ENCODE measurements around the gene SHH. TPM values are rescaled to one million over a fixed set of nuclear protein-coding genes. Genes with fewer than 3 reads are reported as not detected.

The SHH gene
- polyA plus RNA-seq, 3 donors, result not detected

GRCh38 chr7:155765458-155765857 lies 46.8 kb downstream of the SHH start:
- Histone ChIP-seq H3K79me2 (ENCODE audit: insufficient read depth, low read length) (peaks cover 64% of the 10 kb centered on the region), H3K36me3 (replicated peaks in 1 of 2; ENCODE audit: control insufficient read depth in 1 of 2, insufficient read depth in 2 of 2, low read length in 2 of 2) (peaks cover 45 to 64% of the 10 kb centered on the region in 2 donors), H3K9ac (ENCODE audit: insufficient read depth, low read length, poor library complexity, severe bottlenecking) (no peak overlapping the region), H4K20me1 (ENCODE audit: insufficient read depth, low read length) (peaks cover 95% of the 10 kb centered on the region), H3K4me1 (ENCODE audit: control insufficient read depth in 1 of 2, insufficient read depth in 2 of 2, low read length in 2 of 2) (peaks cover 61 to 64% of the 10 kb centered on the region in 2 donors), H2AFZ (ENCODE audit: insufficient read depth, low read depth, low read length, poor library complexity, severe bottlenecking) (no peak overlapping the region), H3K27me3 (ENCODE audit: control insufficient read depth in 2 of 2, insufficient read depth in 2 of 2, low read length in 2 of 2) (no peaks in the 10 kb centered on the region), H3K9me3 (replicated peaks in 1 of 2; ENCODE audit: control insufficient read depth in 1 of 2, insufficient read depth in 1 of 2, low read length in 2 of 2) (no peaks in the 10 kb centered on the region), H3K4me3 (replicated peaks in 1 of 3; ENCODE audit: low read depth in 2 of 3, low read length in 3 of 3) (no peak overlapping the region), H3K4me2 (replicated peaks; ENCODE audit: extremely low read depth, low read length, poor library complexity, severe bottlenecking) (no peak overlapping the region), H3K27ac (ENCODE audit: low read depth in 1 of 2, low read length in 2 of 2) (no peak overlapping the region)
- peaks cover 67 to 71% of the 10 kb centered on the region in 2 donors for H3K36me3 Mint-ChIP-seq
- peaks cover 0 to 1% (median 0%) of the 10 kb centered on the region in 3 donors for H3K27me3 Mint-ChIP-seq (ENCODE audit: low read depth in 3 of 3)
- no peak overlapping the region for H3K4me3 Mint-ChIP-seq
- H3K9me3 Mint-ChIP-seq, result no peaks in the 10 kb centered on the region
- intact Hi-C loops (cut with micrococcal nuclease), result loop anchor here in 1 of 2 donors (10.0 kb wide), 1 partner anchor 841 kb away; no protein-coding TSS in a partner anchor
- 98% methylated on average over 6 of the region's 8 CpGs for WGBS (ENCODE audit: insufficient coverage)
- H3K27ac Mint-ChIP-seq, result peak overlapping the region in 1 of 7 donors; percentile 18
- no peak for DNase-seq
- TF ChIP-seq CTCF (IDR thresholded peaks at IDR 0.05), result no peak
- H3K4me1 Mint-ChIP-seq, result peaks cover 59% of the 10 kb centered on the region

- intact Hi-C loops (cut with micrococcal nuclease), result loop anchor here in 1 of 2 donors (10.0 kb wide), 1 partner anchor 840 kb away; no protein-coding TSS in a partner anchor
- Mint-ChIP-seq H3K36me3 (peaks cover 63 to 70% of the 10 kb centered on the region in 2 donors), H3K4me3 (peak overlapping the region; percentile 56 to 76), H3K27ac (peak overlapping the region; percentile 71 to 90 (median 83)), H3K4me1 (peaks cover 61% of the 10 kb centered on the region), H3K9me3 (no peaks in the 10 kb centered on the region), H3K27me3 (ENCODE audit: low read depth in 3 of 3) (peaks cover 0 to 1% (median 0%) of the 10 kb centered on the region in 3 donors)
- Histone ChIP-seq H3K36me3 (replicated peaks in 1 of 2; ENCODE audit: control insufficient read depth in 1 of 2, insufficient read depth in 2 of 2, low read length in 2 of 2) (peaks cover 43 to 63% of the 10 kb centered on the region in 2 donors), H3K27me3 (ENCODE audit: control insufficient read depth in 2 of 2, insufficient read depth in 2 of 2, low read length in 2 of 2) (no peaks in the 10 kb centered on the region), H3K9ac (ENCODE audit: insufficient read depth, low read length, poor library complexity, severe bottlenecking) (no peak overlapping the region), H3K27ac (ENCODE audit: low read depth in 1 of 2, low read length in 2 of 2) (peak overlapping the region; percentile 54 to 61), H3K4me3 (replicated peaks in 1 of 3; ENCODE audit: low read depth in 2 of 3, low read length in 3 of 3) (peak overlapping the region in 1 of 3 experiments; percentile 47), H3K79me2 (ENCODE audit: insufficient read depth, low read length) (peaks cover 64% of the 10 kb centered on the region), H3K9me3 (replicated peaks in 1 of 2; ENCODE audit: control insufficient read depth in 1 of 2, insufficient read depth in 1 of 2, low read length in 2 of 2) (no peaks in the 10 kb centered on the region), H4K20me1 (ENCODE audit: insufficient read depth, low read length) (peaks cover 90% of the 10 kb centered on the region), H3K4me2 (replicated peaks; ENCODE audit: extremely low read depth, low read length, poor library complexity, severe bottlenecking) (peak overlapping the region; percentile 58), H3K4me1 (ENCODE audit: control insufficient read depth in 1 of 2, insufficient read depth in 2 of 2, low read length in 2 of 2) (peaks cover 63 to 65% of the 10 kb centered on the region in 2 donors), H2AFZ (ENCODE audit: insufficient read depth, low read depth, low read length, poor library complexity, severe bottlenecking) (no peak overlapping the region)
- no CpG with 5 or more reads among the region's 7 CpGs for WGBS (ENCODE audit: insufficient coverage)
- TF ChIP-seq CTCF (IDR thresholded peaks at IDR 0.05), result no peak
- DNase-seq, result no peak
Observed at GRCh38 chr7:155764438-155764793, 47.8 kb downstream of the SHH start.
